NB4 (cell line): ENCODE results near the gene METTL26.

Experiments
- TF ChIP-seq, protein P1 (sequence below): IDR thresholded peaks from one replicate; pipeline ENCODE4 v1.5.1; 2012; ENCODE audit warnings: low read depth, low read length
- TF ChIP-seq, protein P2 (sequence below): IDR thresholded peaks from 2 replicates; pipeline ENCODE4 v1.6.1; 2011; ENCODE audit warnings: low read depth, low read length

DNA sequence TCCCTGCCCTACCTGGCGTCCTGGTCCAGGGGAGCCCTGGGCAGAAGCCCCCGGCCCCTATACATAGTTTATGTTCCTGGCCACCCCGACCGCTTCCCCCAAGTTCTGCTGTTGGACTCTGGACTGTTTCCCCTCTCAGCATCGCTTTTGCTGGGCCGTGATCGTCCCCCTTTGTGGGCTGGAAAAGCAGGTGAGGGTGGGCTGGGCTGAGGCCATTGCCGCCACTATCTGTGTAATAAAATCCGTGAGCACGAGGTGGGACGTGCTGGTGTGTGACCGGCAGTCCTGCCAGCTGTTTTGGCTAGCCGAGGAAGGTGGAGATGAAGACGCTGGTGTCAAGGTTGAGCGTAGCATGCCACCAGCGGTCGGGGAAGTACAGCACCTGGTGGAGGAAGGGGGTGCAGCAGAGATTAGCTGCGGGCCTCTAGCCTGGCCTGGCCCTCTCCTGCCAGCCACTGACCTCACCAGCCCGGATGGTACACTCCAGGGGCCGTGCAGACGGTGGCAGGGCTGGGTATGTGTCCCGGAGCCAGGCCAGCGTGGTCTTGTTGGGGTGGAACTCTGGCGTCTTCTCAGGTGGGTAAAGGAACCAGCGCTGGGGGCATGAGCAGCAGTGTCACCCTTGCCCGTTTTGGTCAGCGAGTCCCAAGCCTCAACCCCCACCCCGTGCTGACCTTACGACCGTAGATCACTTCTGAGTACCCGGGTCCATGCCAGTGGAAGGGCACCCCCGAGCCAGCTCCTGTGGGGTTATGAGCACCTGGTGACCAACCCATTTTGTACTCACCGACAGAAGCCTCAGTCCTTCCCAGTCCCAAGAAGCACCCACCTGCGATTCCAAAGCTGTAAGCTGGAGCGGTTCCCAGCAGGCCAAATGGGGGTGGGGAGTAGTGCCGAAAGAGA is 46.6 kb upstream of the METTL26 start:
- TF ChIP-seq, protein P1, sequence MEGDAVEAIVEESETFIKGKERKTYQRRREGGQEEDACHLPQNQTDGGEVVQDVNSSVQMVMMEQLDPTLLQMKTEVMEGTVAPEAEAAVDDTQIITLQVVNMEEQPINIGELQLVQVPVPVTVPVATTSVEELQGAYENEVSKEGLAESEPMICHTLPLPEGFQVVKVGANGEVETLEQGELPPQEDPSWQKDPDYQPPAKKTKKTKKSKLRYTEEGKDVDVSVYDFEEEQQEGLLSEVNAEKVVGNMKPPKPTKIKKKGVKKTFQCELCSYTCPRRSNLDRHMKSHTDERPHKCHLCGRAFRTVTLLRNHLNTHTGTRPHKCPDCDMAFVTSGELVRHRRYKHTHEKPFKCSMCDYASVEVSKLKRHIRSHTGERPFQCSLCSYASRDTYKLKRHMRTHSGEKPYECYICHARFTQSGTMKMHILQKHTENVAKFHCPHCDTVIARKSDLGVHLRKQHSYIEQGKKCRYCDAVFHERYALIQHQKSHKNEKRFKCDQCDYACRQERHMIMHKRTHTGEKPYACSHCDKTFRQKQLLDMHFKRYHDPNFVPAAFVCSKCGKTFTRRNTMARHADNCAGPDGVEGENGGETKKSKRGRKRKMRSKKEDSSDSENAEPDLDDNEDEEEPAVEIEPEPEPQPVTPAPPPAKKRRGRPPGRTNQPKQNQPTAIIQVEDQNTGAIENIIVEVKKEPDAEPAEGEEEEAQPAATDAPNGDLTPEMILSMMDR: no peak
- TF ChIP-seq, protein P2, sequence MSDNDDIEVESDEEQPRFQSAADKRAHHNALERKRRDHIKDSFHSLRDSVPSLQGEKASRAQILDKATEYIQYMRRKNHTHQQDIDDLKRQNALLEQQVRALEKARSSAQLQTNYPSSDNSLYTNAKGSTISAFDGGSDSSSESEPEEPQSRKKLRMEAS: no peak
